GM04503 (cell line): ENCODE results near the gene AJM1.
"Not testable (repeated sequence)": the region's sequence is repeated elsewhere in the genome, so short reads cannot be mapped to it uniquely, and the experiment has no call there.

ENCODE experiments used
- DNase-seq: peaks from one replicate; pipeline ENCODE4 v3.0.0-alpha.2; 2012; ENCODE audit warnings: low read depth

The AJM1 gene

GRCh38 chr9:136831720-136832104 is 10.6 kb upstream of the AJM1 start:
- no peak for DNase-seq

- DNase-seq: no peak
Measured at GRCh38 chr9:136832581-136832980, 9.7 kb upstream of the AJM1 start.

GRCh38 chr9:136833381-136834048 is 8.8 kb upstream of the AJM1 start:
- DNase-seq: not testable (repeated sequence)

- DNase-seq: no peak
Measured at GRCh38 chr9:136835162-136835931, 6.9 kb upstream of the AJM1 start.

- no peak for DNase-seq
Measured at GRCh38 chr9:136835932-136836904, 6.1 kb upstream of the AJM1 start.

- DNase-seq: no peak
Measured at GRCh38 chr9:136837146-136837855, 5.0 kb upstream of the AJM1 start.

- DNase-seq: not testable (repeated sequence)
Measured at GRCh38 chr9:136837856-136838277, 4.4 kb upstream of the AJM1 start.

- no peak for DNase-seq
Measured at GRCh38 chr9:136838314-136839228, 3.7 kb upstream of the AJM1 start.

GRCh38 chr9:136839229-136840139 is 2.8 kb upstream of the AJM1 start:
- DNase-seq: no peak

- DNase-seq: no peak
Measured at GRCh38 chr9:136840140-136840876, 2.0 kb upstream of the AJM1 start.

GRCh38 chr9:136840877-136841645 is 1.2 kb upstream of the AJM1 start:
- no peak for DNase-seq

- not testable (repeated sequence) for DNase-seq
Measured at GRCh38 chr9:136841646-136842379, 465 bp upstream of the AJM1 start.

- DNase-seq: not testable (repeated sequence)
Measured at GRCh38 chr9:136843159-136843800, 1.0 kb downstream of the AJM1 start.

GRCh38 chr9:136843801-136844740 is 1.8 kb downstream of the AJM1 start:
- DNase-seq: not testable (repeated sequence)

GRCh38 chr9:136844761-136845464 is 2.6 kb downstream of the AJM1 start:
- DNase-seq: no peak
